Keratinocyte (primary cell): ENCODE results near the gene COIL. TPM values are rescaled to one million over a fixed set of nuclear protein-coding genes. Genes with fewer than 3 reads are reported as not detected.
"Not testable (repeated sequence)": the region's sequence is repeated elsewhere in the genome, so short reads cannot be mapped to it uniquely, and the experiment has no call there.

Source experiments
- DNase-seq: peaks from one replicate; pipeline ENCODE4 v3.0.0-alpha.2; 2011; ENCODE audit warnings: low read depth, missing footprints, low spot score
- FAIRE-seq: peaks from 2 replicates; lab custom pipeline; 2011; peaks lifted over from hg19 to GRCh38; lab: Jason Lieb, UNC
- H2AFZ ChIP-seq: 2 replicates; pipeline ENCODE4 v1.6.0; 2012; ENCODE audit warnings: low read length, control low read depth, inconsistent platforms; ENCODE audit not compliant: control insufficient read depth
- H3K27ac ChIP-seq: 2 replicates; pipeline ENCODE4 v1.5.1; 2011; ENCODE audit warnings: low read length; ENCODE audit not compliant: control insufficient read depth, insufficient read depth
- H3K27me3 ChIP-seq: 3 replicates; pipeline ENCODE4 v1.6.0; 2011; ENCODE audit warnings: low read length; ENCODE audit not compliant: control insufficient read depth, insufficient read depth; ENCODE audit errors: extremely low read depth
- H3K36me3 ChIP-seq, 2 experiments: 2 replicates in 1 of 2; 3 replicates in 1 of 2; pipeline ENCODE4 v1.5.1; 2011; ENCODE audit warnings: low read length in 2 of 2, mild to moderate bottlenecking in 1 of 2; ENCODE audit not compliant: control insufficient read depth in 2 of 2, insufficient read depth in 2 of 2; ENCODE audit errors: extremely low read depth in 1 of 2
- H3K4me1 ChIP-seq: 3 replicates; pipeline ENCODE4 v1.5.1; 2011; ENCODE audit warnings: low read length; ENCODE audit not compliant: control insufficient read depth, insufficient read depth; ENCODE audit errors: extremely low read depth
- H3K4me2 ChIP-seq: 3 replicates; pipeline ENCODE4 v1.6.0; 2011; ENCODE audit warnings: low read depth, low read length; ENCODE audit not compliant: control insufficient read depth, insufficient read depth; ENCODE audit errors: extremely low read depth
- H3K4me3 ChIP-seq, 3 experiments: fragments of 200-600 bp in 1 of 3; sonication (generic) in 1 of 3; 2 replicates in 2 of 3; 3 replicates in 1 of 3; pipeline ENCODE4 v1.5.1; 2011 to 2016; ENCODE audit warnings: low read length in 3 of 3, mild to moderate bottlenecking in 3 of 3, control low read depth in 2 of 3, inconsistent platforms in 1 of 3, low read depth in 1 of 3, mixed read lengths in 1 of 3, mixed run types in 1 of 3, moderate library complexity in 1 of 3; ENCODE audit not compliant: control insufficient read depth in 2 of 3, insufficient read depth in 2 of 3; ENCODE audit errors: extremely low read depth in 1 of 3
- H3K79me2 ChIP-seq: 2 replicates; pipeline ENCODE4 v1.6.0; 2012; ENCODE audit warnings: low read length; ENCODE audit not compliant: control insufficient read depth, insufficient read depth
- H3K9ac ChIP-seq: 3 replicates; pipeline ENCODE4 v1.6.0; 2011; ENCODE audit warnings: low read length; ENCODE audit not compliant: control insufficient read depth, insufficient read depth; ENCODE audit errors: extremely low read depth
- H3K9me1 ChIP-seq: 3 replicates; pipeline ENCODE4 v1.6.0; 2011; ENCODE audit warnings: low read length; ENCODE audit not compliant: control insufficient read depth, insufficient read depth; ENCODE audit errors: extremely low read depth
- H3K9me3 ChIP-seq: 2 replicates; pipeline ENCODE4 v1.5.1; 2012; ENCODE audit warnings: low read depth, low read length; ENCODE audit not compliant: control insufficient read depth
- H4K20me1 ChIP-seq: 3 replicates; pipeline ENCODE4 v1.6.0; 2011; ENCODE audit warnings: low read length; ENCODE audit not compliant: control insufficient read depth, insufficient read depth; ENCODE audit errors: extremely low read depth
- CTCF ChIP-seq, 3 experiments: IDR thresholded peaks in 1 of 3; conservative IDR thresholded peaks in 1 of 3; optimal IDR thresholded peaks in 1 of 3; 2 replicates in 2 of 3; 3 replicates in 1 of 3; pipeline versions ENCODE3 to v1.5.1; 2011; ENCODE audit warnings: low read length in 3 of 3, mild to moderate bottlenecking in 3 of 3, moderate library complexity in 2 of 3, control low read depth in 1 of 3, inconsistent platforms in 1 of 3; ENCODE audit not compliant: insufficient read depth in 2 of 3; ENCODE audit errors: extremely low read depth in 1 of 3
- EZH2 ChIP-seq: IDR thresholded peaks from one replicate; pipeline ENCODE4 v1.6.1; 2012; ENCODE audit warnings: inconsistent platforms, mild to moderate bottlenecking, low read length, moderate library complexity
- dilution Hi-C: fragments of 300-500 bp; cut with MboI; formaldehyde crosslinking; loops from one replicate; pipeline ENCODE4 v1.7.0; 2020; ENCODE audit warnings: low sequenced_read_pairs; ENCODE audit not compliant: extremely low pct_ligation_motif_present
- polyA plus RNA-seq, 5 experiments: library from polyadenylated mRNA; depleted of rRNA in 3 of 5; stranded (reverse) in 3 of 5; stranded (forward) in 1 of 5; unstranded in 1 of 5; fragments of >200 nt; gene quantifications; 1 replicate in 1 of 5; 2 replicates in 3 of 5; 3 replicates in 1 of 5; pipeline versions ENCODE4 v1.2.1 to v1.2.3, GENCODE V29; 2011 to 2012; ENCODE audit warnings: missing spikeins in 2 of 5, low read depth in 1 of 5, low replicate concordance in 1 of 5

Gene COIL
- polyA plus RNA-seq, 1 donor (not counting 4 experiments of a cell fraction or from before 2014, with no cell fraction given): 11.6 TPM

- no peak overlapping the region for H3K9ac ChIP-seq
- no peak for FAIRE-seq
Observed at GRCh38 chr17:56966338-56966737, 5.5 kb upstream of the COIL start.

GRCh38 chr17:56965681-56966080 is 4.8 kb upstream of the COIL start:
- H3K9me3 ChIP-seq, H3K4me2 ChIP-seq, H3K36me3 ChIP-seq, H3K9ac ChIP-seq, H3K79me2 ChIP-seq, FAIRE-seq, DNase-seq, H4K20me1 ChIP-seq, H3K4me3 ChIP-seq, H3K27me3 ChIP-seq, H2AFZ ChIP-seq, H3K4me1 ChIP-seq, H3K27ac ChIP-seq, H3K9me1 ChIP-seq, dilution Hi-C loops: not testable (repeated sequence)

More at GRCh38 chr17:56966338-56966737, 5.5 kb upstream of the COIL start:
- dilution Hi-C loops: no loop called here
- TF ChIP-seq CTCF (optimal IDR thresholded peaks at IDR 0.05 in 1 of 3, IDR thresholded peaks at IDR 0.05 in 1 of 3, conservative IDR thresholded peaks at IDR 0.05 in 1 of 3; ENCODE audit: extremely low read depth in 1 of 3, insufficient read depth in 2 of 3, low read length in 3 of 3) (no peak), EZH2 (no peak)
- Histone ChIP-seq H3K4me3 (no peak overlapping the region), H3K4me1 (no peaks in the 10 kb centered on the region), H3K9me3 (no peaks in the 10 kb centered on the region), H3K79me2 (no peaks in the 10 kb centered on the region), H2AFZ (no peak overlapping the region), H3K27ac (no peak overlapping the region), H3K36me3 (no peaks in the 10 kb centered on the region), H3K9me1 (no peaks in the 10 kb centered on the region), H3K27me3 (no peaks in the 10 kb centered on the region), H3K4me2 (no peak overlapping the region), H4K20me1 (no peaks in the 10 kb centered on the region)
- no peak for DNase-seq

- H3K27ac ChIP-seq, H3K4me3 ChIP-seq, DNase-seq, H3K9me3 ChIP-seq, FAIRE-seq, H3K4me1 ChIP-seq, H3K9me1 ChIP-seq, H2AFZ ChIP-seq, dilution Hi-C loops, H3K36me3 ChIP-seq, H4K20me1 ChIP-seq, H3K27me3 ChIP-seq, H3K9ac ChIP-seq, H3K79me2 ChIP-seq, H3K4me2 ChIP-seq: not testable (repeated sequence)
Observed at GRCh38 chr17:56965241-56965640, 4.4 kb upstream of the COIL start.
